Smooth muscle cell (in vitro differentiated cells): Measurements from ENCODE around the gene DPYSL5. TPM values are rescaled to one million over a fixed set of nuclear protein-coding genes. Genes with fewer than 3 reads are reported as not detected.

Source experiments
- DNase-seq: peaks from one replicate; lab custom pipeline; 2025; ENCODE audit not compliant: unreplicated experiment; lab: John Stamatoyannopoulos, UW
- H2AFZ ChIP-seq: fragments of 200-600 bp; sonication (generic); 2 replicates; pipeline ENCODE4 v1.6.0; 2016; ENCODE audit warnings: antibody characterized with exemption, low read depth, mild to moderate bottlenecking
- H3F3A ChIP-seq: fragments of 200-600 bp; sonication (generic); 2 replicates; pipeline ENCODE4 v1.6.0; 2017; ENCODE audit warnings: antibody characterized with exemption, low read depth
- H3K27ac ChIP-seq: fragments of 200-600 bp; sonication (generic); 2 replicates; pipeline ENCODE4 v1.5.1; 2016; ENCODE audit warnings: low read depth, mild to moderate bottlenecking
- H3K27me3 ChIP-seq: fragments of 200-600 bp; sonication (generic); 2 replicates; pipeline ENCODE4 v1.6.1; 2016; ENCODE audit warnings: low read depth, mild to moderate bottlenecking
- H3K36me3 ChIP-seq: fragments of 200-600 bp; sonication (generic); 2 replicates; pipeline ENCODE4 v1.5.1; 2016; ENCODE audit warnings: low read depth
- H3K4me1 ChIP-seq: fragments of 200-600 bp; sonication (generic); 2 replicates; pipeline ENCODE4 v1.5.1; 2016; ENCODE audit warnings: low read depth
- H3K4me2 ChIP-seq: fragments of 200-600 bp; sonication (generic); 2 replicates; pipeline ENCODE4 v1.6.0; 2016; ENCODE audit warnings: mild to moderate bottlenecking
- H3K4me3 ChIP-seq: fragments of 200-600 bp; sonication (generic); 2 replicates; pipeline ENCODE4 v1.5.1; 2016; ENCODE audit warnings: mild to moderate bottlenecking
- H3K79me2 ChIP-seq: fragments of 200-600 bp; sonication (generic); 2 replicates; pipeline ENCODE4 v1.6.0; 2016; ENCODE audit warnings: low read depth, mild to moderate bottlenecking
- H3K9ac ChIP-seq: fragments of 200-600 bp; sonication (generic); 2 replicates; pipeline ENCODE4 v1.6.0; 2016; ENCODE audit warnings: low read depth
- H3K9me3 ChIP-seq: fragments of 200-600 bp; sonication (generic); replicated peaks from 2 replicates; pipeline ENCODE4 v1.5.1; 2016; ENCODE audit warnings: low read depth
- H4K20me1 ChIP-seq: fragments of 200-600 bp; sonication (generic); 2 replicates; pipeline ENCODE4 v1.6.0; 2016; ENCODE audit warnings: low read depth
- WGBS: methylation state at CpG from one replicate; pipeline ENCODE4 v1.1.7; 2016; ENCODE audit warnings: low lambda C conversion rate; 5-methylcytosine and 5-hydroxymethylcytosine counted together
- polyA plus RNA-seq: library from polyadenylated mRNA; unstranded; fragments of >200 nt; fragmentation: Nextera tagmentation; extraction: Ambion mirVana; gene quantifications from 2 replicates; pipeline ENCODE4 v1.2.1, GENCODE V29; 2016
- total RNA-seq: library from RNA; depleted of rRNA; stranded (reverse); fragments of >200 nt; gene quantifications from 2 replicates; pipeline ENCODE4 v1.2.3, GENCODE V29; 2014
- TF ChIP-seq, protein P1 (sequence below): fragments of 200-600 bp; sonication (generic); IDR thresholded peaks from 2 replicates; pipeline ENCODE4 v1.5.1; 2017; ENCODE audit warnings: borderline replicate concordance, mild to moderate bottlenecking, antibody characterized with exemption; ENCODE audit not compliant: insufficient read depth, poor library complexity, severe bottlenecking

Gene DPYSL5
- total and polyA plus RNA-seq, 2 experiments from 2014 or later, result 0.40 TPM; not detected in 1

DNA sequence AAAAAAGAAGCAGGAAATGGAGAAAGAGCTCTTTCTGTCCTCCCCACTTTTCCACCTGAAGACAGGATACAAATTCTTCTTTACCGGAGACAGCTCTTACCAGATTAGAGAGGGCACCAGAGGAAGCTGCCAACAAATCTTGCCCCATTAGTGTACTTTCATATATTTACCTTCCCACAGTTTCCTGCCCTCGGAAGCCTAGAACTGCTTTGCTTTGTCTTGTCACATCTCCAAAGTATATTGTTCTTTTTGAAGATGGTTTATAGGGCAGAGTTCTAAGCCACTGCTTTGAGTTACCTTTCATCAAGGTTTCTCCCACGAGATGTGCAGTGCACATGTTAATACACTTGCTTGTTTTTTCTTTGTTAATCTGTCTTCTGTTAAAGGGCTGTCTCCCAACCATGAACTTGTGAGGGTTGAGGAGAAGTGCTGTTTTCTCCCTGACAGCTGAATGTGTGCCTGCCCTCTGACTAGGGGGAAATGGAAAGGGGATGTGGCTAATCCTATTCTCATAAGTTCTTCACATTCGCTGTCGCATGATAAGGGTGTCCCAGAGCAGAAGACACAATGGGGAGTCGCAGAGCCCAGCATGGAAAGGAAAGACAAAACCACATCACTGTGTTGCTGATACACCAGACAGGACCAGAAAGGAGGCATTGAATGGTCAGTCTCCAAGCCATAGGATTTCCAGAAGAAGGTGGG lies 37.9 kb upstream of the DPYSL5 start:
- Histone ChIP-seq H4K20me1 (no peaks in the 10 kb centered on the region), H3K79me2 (no peaks in the 10 kb centered on the region), H3K36me3 (no peaks in the 10 kb centered on the region), H3K9ac (no peak overlapping the region), H3K27me3 (no peaks in the 10 kb centered on the region), H3F3A (no peaks in the 10 kb centered on the region), H3K4me3 (no peak overlapping the region), H3K9me3 (no peaks in the 10 kb centered on the region), H3K4me1 (peaks cover 6% of the 10 kb centered on the region), H3K27ac (no peak overlapping the region), H2AFZ (no peak overlapping the region), H3K4me2 (no peak overlapping the region)
- DNase-seq, result no peak
- TF ChIP-seq, protein P1, sequence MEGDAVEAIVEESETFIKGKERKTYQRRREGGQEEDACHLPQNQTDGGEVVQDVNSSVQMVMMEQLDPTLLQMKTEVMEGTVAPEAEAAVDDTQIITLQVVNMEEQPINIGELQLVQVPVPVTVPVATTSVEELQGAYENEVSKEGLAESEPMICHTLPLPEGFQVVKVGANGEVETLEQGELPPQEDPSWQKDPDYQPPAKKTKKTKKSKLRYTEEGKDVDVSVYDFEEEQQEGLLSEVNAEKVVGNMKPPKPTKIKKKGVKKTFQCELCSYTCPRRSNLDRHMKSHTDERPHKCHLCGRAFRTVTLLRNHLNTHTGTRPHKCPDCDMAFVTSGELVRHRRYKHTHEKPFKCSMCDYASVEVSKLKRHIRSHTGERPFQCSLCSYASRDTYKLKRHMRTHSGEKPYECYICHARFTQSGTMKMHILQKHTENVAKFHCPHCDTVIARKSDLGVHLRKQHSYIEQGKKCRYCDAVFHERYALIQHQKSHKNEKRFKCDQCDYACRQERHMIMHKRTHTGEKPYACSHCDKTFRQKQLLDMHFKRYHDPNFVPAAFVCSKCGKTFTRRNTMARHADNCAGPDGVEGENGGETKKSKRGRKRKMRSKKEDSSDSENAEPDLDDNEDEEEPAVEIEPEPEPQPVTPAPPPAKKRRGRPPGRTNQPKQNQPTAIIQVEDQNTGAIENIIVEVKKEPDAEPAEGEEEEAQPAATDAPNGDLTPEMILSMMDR, result no peak
- WGBS, result 88% methylated on average over 6 of the region's 6 CpGs

DNA sequence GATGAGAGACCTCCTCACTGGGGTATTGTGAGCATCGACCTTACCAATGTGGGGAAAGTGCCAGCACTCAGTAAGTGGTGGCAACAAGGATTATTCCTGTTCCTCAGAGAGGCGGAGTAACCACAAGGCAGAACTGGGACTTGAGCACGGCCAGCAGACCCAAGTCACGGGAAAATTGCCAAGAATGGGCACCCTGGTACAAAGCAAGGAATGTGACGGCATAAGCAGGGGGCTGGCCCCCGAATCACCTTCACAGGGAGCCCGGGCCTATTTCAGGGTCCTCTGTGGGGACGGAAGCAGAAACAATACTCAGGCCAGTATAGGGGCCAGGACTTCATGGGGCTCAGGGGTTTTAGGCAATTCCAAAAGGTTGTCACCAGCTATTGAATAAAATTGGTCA lies 36.7 kb upstream of the DPYSL5 start:
- TF ChIP-seq, protein P1, result no peak
- no peaks in the 10 kb centered on the region for H4K20me1 ChIP-seq
- no peak overlapping the region for H2AFZ ChIP-seq
- no peaks in the 10 kb centered on the region for H3F3A ChIP-seq
- no peaks in the 10 kb centered on the region for H3K36me3 ChIP-seq
- peaks cover 6% of the 10 kb centered on the region for H3K4me1 ChIP-seq
- no peaks in the 10 kb centered on the region for H3K27me3 ChIP-seq
- no peaks in the 10 kb centered on the region for H3K79me2 ChIP-seq
- no peak overlapping the region for H3K4me3 ChIP-seq
- H3K9ac ChIP-seq, result no peak overlapping the region
- H3K4me2 ChIP-seq, result no peak overlapping the region
- no peaks in the 10 kb centered on the region for H3K9me3 ChIP-seq
- H3K27ac ChIP-seq, result no peak overlapping the region
- 86% methylated on average over 8 of the region's 8 CpGs for WGBS
- no peak for DNase-seq

DNA sequence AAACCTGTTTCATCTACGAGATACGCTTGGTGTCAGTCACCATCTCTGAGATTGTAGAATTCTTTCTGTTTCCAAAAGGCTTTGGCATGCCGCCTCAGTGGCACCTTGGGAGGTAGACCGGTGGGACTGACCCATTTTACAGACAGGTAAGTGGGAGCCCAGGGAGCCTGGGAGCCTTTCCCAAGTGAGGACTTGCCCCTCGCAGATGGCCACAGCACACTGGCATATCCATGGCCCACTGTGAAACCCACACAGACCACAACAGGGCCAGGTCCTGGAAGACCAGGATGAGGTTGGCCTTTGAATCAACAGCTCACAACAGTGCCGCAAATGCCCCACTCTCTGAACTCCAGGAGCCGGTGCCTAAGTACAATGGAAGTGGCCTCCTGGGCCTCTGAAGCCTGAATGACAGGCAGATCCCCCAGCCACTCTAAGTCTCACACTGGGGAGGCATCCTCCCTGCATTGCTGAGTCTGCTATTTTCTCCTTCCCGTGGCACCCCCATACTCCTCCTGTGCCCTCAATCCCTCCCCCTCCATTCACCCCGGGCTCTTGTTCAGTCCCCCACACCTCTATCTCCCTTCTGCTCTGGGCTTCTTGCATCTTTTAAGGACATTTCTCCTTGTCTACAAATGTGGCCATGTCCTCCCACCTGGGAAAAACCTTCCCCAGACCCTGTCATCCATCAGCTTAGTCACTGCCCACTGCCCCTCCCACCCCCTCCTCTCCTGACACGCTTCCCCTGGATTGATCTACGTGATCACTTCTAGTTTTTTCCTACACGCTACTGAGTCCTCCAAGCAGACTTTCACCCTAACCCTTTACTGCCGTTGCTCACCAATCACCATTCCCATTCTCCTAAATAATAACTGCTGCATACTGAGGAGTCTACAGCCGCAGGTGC lies 35.9 kb upstream of the DPYSL5 start:
- Histone ChIP-seq H2AFZ (no peak overlapping the region), H4K20me1 (no peaks in the 10 kb centered on the region), H3K79me2 (no peaks in the 10 kb centered on the region), H3K4me3 (no peak overlapping the region), H3K27ac (no peak overlapping the region), H3K4me1 (peaks cover 6% of the 10 kb centered on the region), H3K4me2 (no peak overlapping the region), H3K36me3 (no peaks in the 10 kb centered on the region), H3F3A (no peaks in the 10 kb centered on the region), H3K9me3 (no peaks in the 10 kb centered on the region), H3K9ac (no peak overlapping the region), H3K27me3 (no peaks in the 10 kb centered on the region)
- no peak for DNase-seq
- WGBS, result 90% methylated on average over 13 of the region's 14 CpGs
- TF ChIP-seq, protein P1, result no peak
